HG02852 (cell line): ENCODE results near the gene DDX39A.
"Not testable (repeated sequence)": the region's sequence is repeated elsewhere in the genome, so short reads cannot be mapped to it uniquely, and the experiment has no call there.

ENCODE experiments used
- ATAC-seq: cut with Tn5 transposase; IDR thresholded peaks from one replicate; pipeline ENCODE4 v1.9.1; 2021; ENCODE audit warnings: mild to moderate bottlenecking, moderate library complexity; ENCODE audit not compliant: unreplicated experiment

DDX39A gene

GRCh38 chr19:14409146-14410023 is 9.8 kb downstream of the DDX39A start:
- ATAC-seq = no peak

- no peak for ATAC-seq
Observed at GRCh38 chr19:14408491-14409145, 10.5 kb downstream of the DDX39A start.

- no peak for ATAC-seq
Observed at GRCh38 chr19:14407605-14408484, 11.3 kb downstream of the DDX39A start.

- ATAC-seq = no peak
Observed at GRCh38 chr19:14406645-14407401, 12.3 kb downstream of the DDX39A start.

- peak; percentile 54 for ATAC-seq
Observed at GRCh38 chr19:14405758-14406644, 13.1 kb downstream of the DDX39A start.

GRCh38 chr19:14405380-14405757 is 13.8 kb downstream of the DDX39A start:
- ATAC-seq = no peak

- ATAC-seq = no peak
Observed at GRCh38 chr19:14404312-14404711, 14.8 kb downstream of the DDX39A start.

GRCh38 chr19:14403145-14403930 is 15.8 kb downstream of the DDX39A start:
- ATAC-seq = not testable (repeated sequence)

GRCh38 chr19:14402332-14403144 is 16.6 kb downstream of the DDX39A start:
- no peak for ATAC-seq

- no peak for ATAC-seq
Observed at GRCh38 chr19:14401468-14402195, 17.5 kb downstream of the DDX39A start.

GRCh38 chr19:14400951-14401431 is 18.1 kb downstream of the DDX39A start:
- no peak for ATAC-seq

GRCh38 chr19:14397168-14397567 is 22.0 kb downstream of the DDX39A start:
- ATAC-seq = not testable (repeated sequence)

- ATAC-seq = not testable (repeated sequence)
Observed at GRCh38 chr19:14396730-14397129, 22.4 kb downstream of the DDX39A start.

GRCh38 chr19:14395710-14396336 is 23.3 kb downstream of the DDX39A start:
- no peak for ATAC-seq

GRCh38 chr19:14395262-14395661 is 23.9 kb downstream of the DDX39A start:
- no peak for ATAC-seq

GRCh38 chr19:14394167-14394566 is 25.0 kb downstream of the DDX39A start:
- ATAC-seq = no peak

GRCh38 chr19:14393329-14393728 is 25.8 kb downstream of the DDX39A start:
- ATAC-seq = no peak
